Activated CD8-positive, alpha-beta memory T cell treated with anti-CD3 and anti-CD28 coated beads, Interleukin-2, amount 10 ng/mL, durations not matched to agents 7 days and 5 days (primary cell): ENCODE results near the gene ZC3H7A. TPM values are rescaled to one million over a fixed set of nuclear protein-coding genes. Genes with fewer than 3 reads are reported as not detected.

Source experiments
- ATAC-seq: fragments of 150-1000 bp; cut with Tn5 transposase; one replicate; pipeline ENCODE4 v1.10.0; 2021; ENCODE audit warnings: moderate library complexity
- CTCF ChIA-PET: fragments of 350-600 bp; sonication (Branson Sonifier 250); formaldehyde crosslinking; loops from one replicate; lab custom pipeline; 2021; ENCODE audit warnings: antibody characterized with exemption; lab: Charles Lee
- DNase-seq: peaks from one replicate; pipeline ENCODE4 v3.0.0-alpha.2; 2020
- H3K27ac Mint-ChIP-seq: one replicate; pipeline ENCODE4 v1.8.0; 2021; ENCODE audit warnings: mild to moderate bottlenecking, mixed read lengths
- H3K27me3 Mint-ChIP-seq: one replicate; pipeline ENCODE4 v1.8.0; 2021; ENCODE audit warnings: mixed read lengths
- H3K36me3 Mint-ChIP-seq: one replicate; pipeline ENCODE4 v1.8.0; 2021; ENCODE audit warnings: mild to moderate bottlenecking, mixed read lengths
- H3K4me1 Mint-ChIP-seq: one replicate; pipeline ENCODE4 v1.8.0; 2021; ENCODE audit warnings: mixed read lengths
- H3K4me3 Mint-ChIP-seq: one replicate; pipeline ENCODE4 v1.8.0; 2021; ENCODE audit warnings: mild to moderate bottlenecking, moderate library complexity, mixed read lengths
- H3K9me3 Mint-ChIP-seq: one replicate; pipeline ENCODE4 v1.8.0; 2022; ENCODE audit warnings: low read depth, mixed read lengths
- total RNA-seq, 2 experiments: library from RNA; stranded (reverse); gene quantifications; one replicate each; pipeline ENCODE4 v1.2.3, GENCODE V29; 2021

Gene ZC3H7A
- total RNA-seq, 2 experiments from 2014 or later, result 70.7 to 85.9 TPM

DNA sequence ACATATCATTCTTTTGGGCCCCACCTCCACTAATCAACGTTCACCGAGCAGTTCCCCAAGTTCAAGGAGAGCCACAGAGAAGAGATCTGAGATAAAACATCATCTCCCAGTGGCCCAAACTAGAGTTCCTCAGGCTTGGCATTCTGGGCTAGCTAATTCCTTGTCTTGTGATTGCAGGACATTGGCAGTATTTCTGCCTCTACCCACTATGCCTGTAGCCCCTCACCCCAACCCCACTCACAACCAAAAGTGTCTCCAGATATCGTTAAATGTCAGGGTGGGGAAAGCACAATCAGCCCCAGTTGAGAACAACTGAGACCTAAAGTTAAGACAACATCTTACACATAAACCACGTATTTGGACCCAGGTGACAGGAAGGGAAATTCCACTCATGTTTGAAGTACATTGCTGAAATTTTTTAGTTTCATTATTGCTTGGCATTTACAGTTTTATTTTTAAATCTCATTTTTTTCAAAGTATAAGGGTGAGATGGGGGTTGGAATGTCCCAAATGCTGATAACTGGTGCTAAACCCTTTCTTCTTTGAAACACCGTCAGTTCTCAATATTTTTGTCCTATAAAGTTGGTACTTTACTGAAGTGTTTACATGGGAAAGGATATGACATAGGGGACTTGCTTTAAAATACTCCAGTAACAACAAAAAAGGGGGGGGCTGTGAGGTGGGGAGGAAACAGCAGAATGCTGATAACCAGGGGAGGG lies 13.6 kb downstream of the ZC3H7A start:
- DNase-seq (peak; percentile 62), ATAC-seq (peak; percentile 79)
- peaks cover 26% of the 10 kb centered on the region for H3K36me3 Mint-ChIP-seq
- no peaks in the 10 kb centered on the region for H3K27me3 Mint-ChIP-seq
- peak overlapping the region; percentile 69 for H3K4me3 Mint-ChIP-seq
- CTCF ChIA-PET, result interaction anchor here (8.1 kb wide), 1 partner anchor 14 kb away, joined by 58 read pairs; the partner anchor contains the start of gene ZC3H7A
- H3K27ac Mint-ChIP-seq, result peak overlapping the region; percentile 90
- H3K4me1 Mint-ChIP-seq, result peaks cover 63% of the 10 kb centered on the region
- no peaks in the 10 kb centered on the region for H3K9me3 Mint-ChIP-seq

DNA sequence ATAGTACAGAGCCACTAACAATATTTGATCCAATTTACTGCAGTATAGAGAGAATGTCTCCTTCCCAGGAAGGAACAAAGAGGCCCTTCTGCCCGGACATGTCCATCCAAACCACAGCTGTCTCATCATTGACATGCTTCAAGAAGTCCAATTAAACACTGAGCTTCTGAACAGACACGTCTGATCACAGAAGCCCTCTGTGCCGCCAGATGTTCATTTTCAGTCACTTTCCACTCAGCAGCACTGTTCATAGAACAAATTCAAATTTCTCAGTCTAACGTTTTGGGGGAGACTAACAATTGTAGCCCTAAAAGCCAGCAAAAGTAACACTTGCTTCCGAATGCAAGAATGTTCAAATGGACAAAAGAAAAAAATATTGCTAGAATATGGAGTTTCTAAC lies 15.3 kb downstream of the ZC3H7A start:
- Mint-ChIP-seq H3K4me3 (peak overlapping the region; percentile 26), H3K4me1 (peaks cover 50% of the 10 kb centered on the region), H3K27ac (peak overlapping the region; percentile 90), H3K9me3 (no peaks in the 10 kb centered on the region), H3K27me3 (no peaks in the 10 kb centered on the region), H3K36me3 (peaks cover 25% of the 10 kb centered on the region)
- DNase-seq (no peak), ATAC-seq (no peak)
- CTCF ChIA-PET, result interaction anchor here (1.4 to 8.1 kb wide), 3 partner anchors 10 to 66 kb away, joined by 4 to 58 read pairs (median 5); partner anchors contain the start of gene ZC3H7A

DNA sequence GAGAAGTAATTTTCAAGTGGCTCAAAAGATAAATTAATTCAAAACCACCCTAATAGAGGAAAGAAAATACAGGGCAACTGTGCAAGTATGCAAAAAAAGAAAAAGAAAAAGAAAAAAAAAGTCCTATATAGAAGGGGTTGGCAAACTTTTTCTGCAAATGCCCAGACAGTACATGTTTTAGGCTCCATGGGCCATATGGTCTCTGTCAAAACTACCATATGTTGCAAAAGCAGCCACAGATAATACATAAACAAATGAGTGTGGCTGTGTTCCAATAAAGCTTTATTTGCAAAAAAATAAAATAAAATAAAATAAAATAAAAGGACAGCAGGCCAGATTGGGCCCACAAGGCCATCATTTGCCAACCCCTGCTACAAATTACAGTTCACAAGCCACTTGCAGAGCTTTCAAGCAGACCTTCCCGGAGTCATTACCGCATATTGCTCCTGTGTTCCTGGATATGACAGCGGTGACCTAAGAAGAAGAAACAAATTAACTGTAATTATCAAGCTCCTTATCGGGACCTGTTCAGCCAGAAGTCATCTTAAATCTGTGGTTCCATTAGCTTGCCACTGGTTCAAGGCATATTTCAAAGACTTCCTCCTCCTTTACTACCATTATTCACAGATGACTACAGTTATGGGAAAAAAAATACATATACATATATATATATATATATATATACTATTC lies 15.9 kb downstream of the ZC3H7A start:
- Mint-ChIP-seq H3K4me3 (no peak overlapping the region), H3K27me3 (no peaks in the 10 kb centered on the region), H3K36me3 (peaks cover 25% of the 10 kb centered on the region), H3K4me1 (peaks cover 44% of the 10 kb centered on the region), H3K27ac (peak overlapping the region; percentile 56), H3K9me3 (no peaks in the 10 kb centered on the region)
- DNase-seq, result no peak
- CTCF ChIA-PET, result interaction anchor here (0.9 to 8.1 kb wide), 4 partner anchors 10 to 197 kb away, joined by 4 to 58 read pairs (median 4); partner anchors contain the start of gene ZC3H7A
- no peak for ATAC-seq

DNA sequence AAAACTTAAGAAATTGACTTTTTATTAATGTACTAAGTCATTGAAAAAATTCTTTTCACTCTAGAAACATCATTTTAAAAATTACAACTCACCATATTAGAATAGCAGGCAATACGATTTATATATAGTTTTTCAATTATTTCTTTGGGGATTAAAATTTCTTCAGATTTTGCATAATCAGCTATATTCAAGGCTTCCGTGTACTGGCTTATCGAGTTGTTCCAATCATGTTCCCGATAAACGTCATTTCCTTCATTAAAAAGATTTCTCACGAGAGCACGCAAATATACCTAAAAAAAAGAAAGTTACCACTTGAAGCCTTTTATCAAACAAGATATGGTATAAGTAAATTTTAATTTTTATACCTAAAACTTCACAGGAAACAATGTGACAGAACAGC lies 18.0 kb downstream of the ZC3H7A start:
- ATAC-seq, result no peak
- H3K9me3 Mint-ChIP-seq, result no peaks in the 10 kb centered on the region

DNA sequence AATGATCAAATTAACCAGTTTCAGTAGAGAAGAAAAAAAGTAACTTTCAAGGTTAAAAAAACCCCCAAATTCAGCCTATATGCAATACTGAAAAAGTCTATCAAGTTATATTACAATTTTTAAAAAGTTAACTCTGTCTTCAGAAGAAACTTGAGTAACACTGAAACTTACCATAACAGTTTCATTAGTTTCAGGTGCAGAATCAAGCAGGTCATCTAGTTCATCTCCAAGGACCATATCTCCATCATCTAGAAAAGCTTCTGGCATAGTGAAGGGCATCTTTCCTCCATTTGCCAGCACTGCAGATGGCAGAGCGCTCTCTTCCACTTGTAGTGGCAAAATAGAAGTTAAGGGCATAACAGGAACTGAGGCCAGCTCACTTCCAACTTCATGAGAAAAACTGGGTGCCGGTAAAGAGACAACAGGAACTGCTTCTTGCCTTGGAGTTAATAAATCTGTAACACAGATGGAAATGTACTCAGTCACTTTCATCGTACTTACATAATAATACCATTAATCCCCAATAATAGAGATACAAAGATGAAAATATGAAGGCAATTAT lies 22.9 kb downstream of the ZC3H7A start:
- DNase-seq (no peak), ATAC-seq (no peak)
- CTCF ChIA-PET, result interaction anchor here (0.6 kb wide), 1 partner anchor 80 kb away, joined by 6 read pairs; no protein-coding TSS in a partner anchor
- H3K4me1 Mint-ChIP-seq, result peaks cover 10% of the 10 kb centered on the region
- peaks cover 37% of the 10 kb centered on the region for H3K36me3 Mint-ChIP-seq
- peak overlapping the region; percentile 43 for H3K27ac Mint-ChIP-seq
- no peaks in the 10 kb centered on the region for H3K27me3 Mint-ChIP-seq
- H3K9me3 Mint-ChIP-seq, result no peaks in the 10 kb centered on the region
- no peak overlapping the region for H3K4me3 Mint-ChIP-seq

More for the DNA sequence above, 18.0 kb downstream of the ZC3H7A start:
- no peaks in the 10 kb centered on the region for H3K27me3 Mint-ChIP-seq
- no peak overlapping the region for H3K27ac Mint-ChIP-seq
- no peak overlapping the region for H3K4me3 Mint-ChIP-seq
- H3K4me1 Mint-ChIP-seq, result peaks cover 39% of the 10 kb centered on the region
- H3K36me3 Mint-ChIP-seq, result peaks cover 36% of the 10 kb centered on the region
- CTCF ChIA-PET, result interaction anchor here (1.3 to 1.7 kb wide), 3 partner anchors 9 to 18 kb away, joined by 3 to 6 read pairs (median 4); partner anchors contain the start of gene ZC3H7A
- no peak for DNase-seq

DNA sequence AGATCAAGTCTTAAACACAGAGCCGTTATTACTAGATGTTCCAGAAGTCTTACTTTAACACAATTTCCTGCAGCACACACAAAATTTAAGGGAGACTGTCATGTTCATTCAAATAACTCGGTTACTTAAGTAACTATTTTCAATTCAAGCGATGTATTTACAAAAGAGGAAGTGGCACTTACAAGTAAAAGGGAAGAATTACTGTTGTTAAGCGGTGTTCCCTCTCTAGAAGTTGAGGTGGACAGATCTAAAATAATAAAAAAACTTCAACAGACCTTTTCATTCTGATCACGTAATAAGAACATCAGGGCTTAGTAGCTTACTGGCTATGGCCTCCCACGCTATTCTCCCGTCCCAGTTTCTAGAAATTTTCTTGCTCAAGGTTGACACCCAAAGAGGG lies 28.2 kb downstream of the ZC3H7A start:
- H3K9me3 Mint-ChIP-seq, result no peaks in the 10 kb centered on the region
- no peak overlapping the region for H3K4me3 Mint-ChIP-seq
- H3K27ac Mint-ChIP-seq, result no peak overlapping the region
- peaks cover 9% of the 10 kb centered on the region for H3K4me1 Mint-ChIP-seq
- H3K36me3 Mint-ChIP-seq, result peaks cover 53% of the 10 kb centered on the region
- H3K27me3 Mint-ChIP-seq, result no peaks in the 10 kb centered on the region
- no peak for DNase-seq
- CTCF ChIA-PET, result no interaction called here
- ATAC-seq, result no peak

DNA sequence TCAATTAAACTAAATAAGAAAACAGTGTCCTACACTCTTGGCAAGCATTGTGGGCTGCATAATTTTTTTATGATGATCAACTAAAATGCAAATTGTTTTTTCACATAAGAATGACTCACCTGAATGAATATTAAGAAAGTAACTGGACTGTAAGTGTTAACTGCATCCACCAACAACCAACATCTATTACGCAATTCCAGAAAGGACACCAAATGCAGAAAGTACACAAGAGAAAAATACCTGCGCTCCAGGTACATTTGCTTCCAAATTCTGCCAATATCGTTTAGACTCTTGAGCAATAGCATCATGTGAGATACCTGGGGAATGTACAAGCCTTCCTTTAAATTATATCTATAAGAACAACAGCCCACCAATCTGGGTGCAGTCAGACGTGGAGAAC lies 34.6 kb downstream of the ZC3H7A start:
- H3K4me3 Mint-ChIP-seq, result no peak overlapping the region
- no peaks in the 10 kb centered on the region for H3K9me3 Mint-ChIP-seq
- DNase-seq (no peak), ATAC-seq (no peak)
- peaks cover 53% of the 10 kb centered on the region for H3K36me3 Mint-ChIP-seq
- no peaks in the 10 kb centered on the region for H3K4me1 Mint-ChIP-seq
- CTCF ChIA-PET, result no interaction called here
- no peak overlapping the region for H3K27ac Mint-ChIP-seq
- H3K27me3 Mint-ChIP-seq, result no peaks in the 10 kb centered on the region

DNA sequence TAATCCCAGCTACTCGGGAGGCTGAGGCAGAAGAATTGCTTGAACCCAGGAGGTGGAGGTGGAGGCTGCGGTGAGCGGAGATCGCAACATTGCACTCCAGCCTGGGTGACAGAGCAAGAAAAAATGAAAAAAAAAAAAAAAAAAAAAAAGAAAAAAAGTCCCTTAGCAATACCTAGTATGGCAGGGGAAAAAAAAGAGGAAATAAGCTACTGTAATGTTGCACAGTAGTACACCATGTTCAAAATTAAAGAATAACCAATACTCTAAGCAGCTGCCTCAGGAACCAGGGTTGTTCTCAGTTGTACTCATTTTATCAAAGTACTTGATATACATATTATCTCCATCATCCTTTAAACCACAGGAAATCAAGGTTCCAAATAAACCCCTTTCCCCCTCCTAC lies 37.1 kb downstream of the ZC3H7A start:
- no peaks in the 10 kb centered on the region for H3K4me1 Mint-ChIP-seq
- no peak for DNase-seq
- CTCF ChIA-PET, result interaction anchor here (1.0 kb wide), 1 partner anchor 36 kb away, joined by 3 read pairs; no protein-coding TSS in a partner anchor
- peaks cover 53% of the 10 kb centered on the region for H3K36me3 Mint-ChIP-seq
- no peak overlapping the region for H3K27ac Mint-ChIP-seq
- no peak overlapping the region for H3K4me3 Mint-ChIP-seq
- H3K27me3 Mint-ChIP-seq, result no peaks in the 10 kb centered on the region
- H3K9me3 Mint-ChIP-seq, result no peaks in the 10 kb centered on the region
- no peak for ATAC-seq

DNA sequence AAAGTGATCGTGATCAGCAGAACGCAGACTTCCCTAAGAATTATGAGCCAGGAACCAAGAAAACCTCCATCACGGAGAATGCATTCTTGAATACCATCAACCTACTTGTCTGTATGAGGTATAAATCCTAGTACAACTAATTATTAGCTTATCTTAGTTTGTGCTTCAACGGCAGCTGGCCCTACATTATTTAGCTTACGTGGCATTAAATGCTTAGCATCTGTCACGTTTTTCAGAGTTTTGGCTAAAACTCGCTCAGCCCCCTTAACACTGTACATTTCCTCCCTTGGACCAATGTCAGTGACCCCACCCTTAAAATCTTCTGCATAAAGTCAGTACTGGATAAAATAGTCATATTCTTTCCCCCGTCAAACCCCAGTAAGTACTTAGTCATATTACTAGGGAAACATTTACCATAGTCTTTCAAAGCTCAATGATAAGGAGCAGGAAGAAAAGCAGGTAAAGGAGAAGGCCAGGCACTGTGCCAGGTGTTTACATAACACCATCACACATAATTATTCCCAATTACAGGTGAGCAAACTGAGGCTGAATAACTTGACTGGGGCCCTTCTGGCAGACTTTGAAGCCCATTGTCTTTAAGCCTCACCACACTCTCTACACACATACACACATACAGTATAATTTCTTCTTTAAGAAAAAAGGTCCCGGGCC lies 37.8 kb downstream of the ZC3H7A start:
- Mint-ChIP-seq H3K36me3 (peaks cover 48% of the 10 kb centered on the region), H3K27me3 (no peaks in the 10 kb centered on the region), H3K4me3 (no peak overlapping the region), H3K27ac (no peak overlapping the region), H3K9me3 (no peaks in the 10 kb centered on the region), H3K4me1 (no peaks in the 10 kb centered on the region)
- ATAC-seq (no peak), DNase-seq (no peak)
- CTCF ChIA-PET, result interaction anchor here (1.0 kb wide), 1 partner anchor 37 kb away, joined by 3 read pairs; no protein-coding TSS in a partner anchor

DNA sequence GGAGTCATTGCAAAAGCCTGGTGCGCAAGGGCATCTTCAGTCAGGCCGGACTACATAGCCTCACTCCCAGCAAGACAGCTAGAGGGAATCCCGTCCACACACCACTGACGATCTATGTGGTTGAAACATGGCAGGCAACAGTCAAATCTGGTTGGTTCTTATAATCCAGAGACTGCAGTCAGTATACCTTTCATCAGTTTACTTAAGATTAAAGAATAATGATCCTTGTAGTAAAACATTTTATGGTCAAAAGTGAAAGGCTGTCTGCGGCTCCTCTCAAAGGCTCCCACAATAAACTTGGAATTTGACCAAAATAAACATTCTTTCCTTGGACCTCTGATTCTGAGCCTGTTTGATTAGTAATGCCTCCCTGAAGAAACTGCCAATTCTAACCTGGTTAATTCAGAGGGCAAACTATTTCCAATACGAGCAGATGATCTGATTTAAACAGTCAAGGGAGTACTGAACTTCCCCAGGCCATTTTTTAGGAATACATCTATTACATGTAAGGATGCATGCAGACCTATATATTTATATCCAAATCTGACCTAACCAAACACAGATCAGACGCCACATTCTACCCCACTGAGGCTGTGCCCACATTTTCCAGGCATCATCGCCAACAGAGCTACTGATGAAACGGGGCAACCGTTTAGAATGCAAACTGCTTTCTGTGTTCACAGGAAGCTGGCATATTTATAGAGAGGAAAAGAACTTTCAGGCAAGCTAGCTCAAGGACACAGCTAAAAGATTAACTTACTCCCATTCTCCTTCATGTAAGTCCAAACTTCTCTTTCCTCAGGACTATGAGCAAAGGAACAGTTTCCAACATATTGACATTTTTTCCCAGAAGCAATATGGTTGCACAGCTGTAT lies 39.1 kb downstream of the ZC3H7A start:
- Mint-ChIP-seq H3K4me1 (no peaks in the 10 kb centered on the region), H3K36me3 (peaks cover 46% of the 10 kb centered on the region), H3K27me3 (no peaks in the 10 kb centered on the region), H3K9me3 (no peaks in the 10 kb centered on the region), H3K27ac (no peak overlapping the region), H3K4me3 (no peak overlapping the region)
- ATAC-seq, result no peak
- CTCF ChIA-PET, result interaction anchor here (1.0 kb wide), 1 partner anchor 15 kb away, joined by 3 read pairs; the partner anchor contains the start of gene TXNDC11
- DNase-seq, result no peak

DNA sequence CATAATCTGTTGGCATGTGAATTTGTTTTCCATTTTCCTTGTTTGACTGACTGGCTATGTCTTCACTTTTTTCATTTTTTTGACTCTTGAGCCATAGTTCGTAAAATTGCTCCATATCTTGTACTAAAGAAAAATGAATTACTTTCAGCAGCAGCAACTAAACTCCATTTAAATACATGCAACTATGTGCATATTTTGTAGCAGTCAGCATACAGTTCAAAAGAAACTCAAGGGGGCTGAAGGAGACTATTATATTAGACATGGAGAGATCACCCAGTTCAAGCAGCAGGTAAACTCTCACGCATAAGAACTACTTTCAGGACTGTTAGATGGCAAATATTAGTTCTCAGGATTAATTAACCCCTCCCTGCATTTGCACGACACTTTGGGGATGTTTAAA lies 40.8 kb downstream of the ZC3H7A start:
- peaks cover 43% of the 10 kb centered on the region for H3K36me3 Mint-ChIP-seq
- no peak overlapping the region for H3K4me3 Mint-ChIP-seq
- H3K27ac Mint-ChIP-seq, result no peak overlapping the region
- DNase-seq, result no peak
- no peak for ATAC-seq
- CTCF ChIA-PET, result no interaction called here
- H3K9me3 Mint-ChIP-seq, result no peaks in the 10 kb centered on the region
- no peaks in the 10 kb centered on the region for H3K4me1 Mint-ChIP-seq
- no peaks in the 10 kb centered on the region for H3K27me3 Mint-ChIP-seq

DNA sequence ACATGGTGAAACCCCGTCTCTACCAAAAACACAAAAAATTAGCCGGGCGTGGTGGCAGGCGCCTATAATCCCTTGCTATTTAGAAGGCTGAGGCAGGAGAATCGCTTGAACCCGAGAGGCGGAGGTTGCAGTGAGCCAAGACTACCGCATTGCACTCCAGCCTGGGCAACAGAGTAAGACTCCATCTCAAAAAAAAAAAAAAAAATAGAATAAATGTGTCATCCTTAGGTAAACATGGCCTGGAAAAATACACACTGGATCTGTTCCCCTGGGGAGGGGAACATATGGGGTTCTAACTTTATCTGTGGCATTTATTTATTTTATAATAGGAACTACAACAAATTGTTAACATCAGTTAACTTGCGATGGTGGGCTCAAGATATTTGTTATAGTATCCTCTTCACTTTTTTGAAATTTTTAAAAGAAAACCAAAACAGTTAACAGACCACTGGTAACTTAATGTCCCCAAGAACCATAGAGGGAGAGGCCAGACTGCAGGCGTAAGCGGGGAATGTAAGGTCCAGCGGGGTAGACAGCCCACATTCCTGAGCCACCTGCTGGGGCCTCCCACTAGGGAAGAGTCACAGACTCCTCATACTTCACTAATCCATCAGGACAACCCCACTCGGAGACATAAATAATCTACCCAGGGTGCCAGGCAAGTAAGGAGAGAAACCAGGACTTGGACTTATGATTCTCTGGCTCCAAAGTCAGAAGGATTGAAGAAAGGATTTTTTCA lies 41.9 kb downstream of the ZC3H7A start:
- H3K36me3 Mint-ChIP-seq, result peaks cover 40% of the 10 kb centered on the region
- DNase-seq, result no peak
- H3K9me3 Mint-ChIP-seq, result no peaks in the 10 kb centered on the region
- no peak for ATAC-seq
- CTCF ChIA-PET, result interaction anchor here (0.7 kb wide), 1 partner anchor 139 kb away, joined by 3 read pairs; no protein-coding TSS in a partner anchor
- no peaks in the 10 kb centered on the region for H3K27me3 Mint-ChIP-seq
- H3K4me1 Mint-ChIP-seq, result no peaks in the 10 kb centered on the region
- H3K27ac Mint-ChIP-seq, result no peak overlapping the region
- H3K4me3 Mint-ChIP-seq, result no peak overlapping the region
